ENCODE results near the gene CATSPERB. TPM values are rescaled to one million over a fixed set of nuclear protein-coding genes. Genes with fewer than 3 reads are reported as not detected.
"Not testable (repeated sequence)": the region's sequence is repeated elsewhere in the genome, so short reads cannot be mapped to it uniquely, and the experiment has no call there.

Gene CATSPERB
- total RNA-seq, 2 experiments from 2014 or later: 5.3 to 7.1 TPM

GRCh38 chr14:91693346-91693745 is 38.5 kb downstream of the CATSPERB start:
- ATAC-seq (ENCODE audit: poor library complexity) (no peak), DNase-seq (peak in 2 of 14 experiments; percentile 3 to 9)
- H3K27me3 ChIP-seq (ENCODE audit: control insufficient read depth in 1 of 2, insufficient read depth in 2 of 2, low read length in 2 of 2): no peaks in the 10 kb centered on the region
- no peaks in the 10 kb centered on the region for H3K27me3 Mint-ChIP-seq
- H3K4me3 ChIP-seq (ENCODE audit: low read length): no peak overlapping the region
- peaks cover 2% of the 10 kb centered on the region for H3K9me3 Mint-ChIP-seq
- CTCF ChIA-PET: no interaction called here
- H3K36me3 ChIP-seq (ENCODE audit: insufficient read depth, low read length): no peaks in the 10 kb centered on the region
- H3K4me1 Mint-ChIP-seq (ENCODE audit: low read depth): no peaks in the 10 kb centered on the region
- intact Hi-C loops (cut with DNase I, micrococcal nuclease): no loop called here
- POLR2A ChIA-PET: no interaction called here
- H3K4me1 ChIP-seq (ENCODE audit: insufficient read depth, low read length): no peaks in the 10 kb centered on the region
- no peak overlapping the region for H3K27ac Mint-ChIP-seq
- no peak overlapping the region for H3K4me3 Mint-ChIP-seq
- H3K9me3 ChIP-seq (ENCODE audit: control insufficient read depth in 1 of 2, insufficient read depth in 1 of 2, low read length in 2 of 2): peaks cover 3 to 8% of the 10 kb centered on the region in 2 experiments
- no peak for TF ChIP-seq CTCF (IDR thresholded peaks at IDR 0.05)
- H3K27ac ChIP-seq (ENCODE audit: low read depth in 1 of 2, low read length in 2 of 2): no peak overlapping the region
- peaks cover 8% of the 10 kb centered on the region for H3K36me3 Mint-ChIP-seq (ENCODE audit: low read depth)

GRCh38 chr14:91692075-91692474 is 39.8 kb downstream of the CATSPERB start:
- H3K4me3 ChIP-seq (ENCODE audit: low read length): no peak overlapping the region
- no peak overlapping the region for H3K27ac Mint-ChIP-seq
- CTCF ChIA-PET: interaction anchor here (0.6 kb wide), 1 partner anchor 15 kb away, joined by 3 read pairs; no protein-coding TSS in a partner anchor

GRCh38 chr14:91689608-91690007 is 42.3 kb downstream of the CATSPERB start:
- H3K36me3 Mint-ChIP-seq (ENCODE audit: low read depth): peaks cover 8% of the 10 kb centered on the region
- ChIA-PET POLR2A (no interaction called here), CTCF (no interaction called here)
- no peak overlapping the region for H3K27ac ChIP-seq (ENCODE audit: low read depth in 1 of 2, low read length in 2 of 2)
- H3K9me3 Mint-ChIP-seq: peaks cover 2% of the 10 kb centered on the region
- no peak for ATAC-seq (ENCODE audit: poor library complexity)
- no peak for DNase-seq
- no peaks in the 10 kb centered on the region for H3K27me3 ChIP-seq (ENCODE audit: control insufficient read depth in 1 of 2, insufficient read depth in 2 of 2, low read length in 2 of 2)
- intact Hi-C loops (cut with DNase I, micrococcal nuclease): no loop called here
- peaks cover 3 to 8% of the 10 kb centered on the region in 2 experiments for H3K9me3 ChIP-seq (ENCODE audit: control insufficient read depth in 1 of 2, insufficient read depth in 1 of 2, low read length in 2 of 2)
- no peaks in the 10 kb centered on the region for H3K27me3 Mint-ChIP-seq
- TF ChIP-seq CTCF (IDR thresholded peaks at IDR 0.05): no peak
- no peaks in the 10 kb centered on the region for H3K36me3 ChIP-seq (ENCODE audit: insufficient read depth, low read length)
- no peak overlapping the region for H3K4me3 Mint-ChIP-seq
- no peaks in the 10 kb centered on the region for H3K4me1 Mint-ChIP-seq (ENCODE audit: low read depth)
- no peaks in the 10 kb centered on the region for H3K4me1 ChIP-seq (ENCODE audit: insufficient read depth, low read length)
- H3K4me3 ChIP-seq (ENCODE audit: low read length): no peak overlapping the region
- H3K27ac Mint-ChIP-seq: no peak overlapping the region

More at GRCh38 chr14:91692075-91692474, 39.8 kb downstream of the CATSPERB start:
- intact Hi-C loops (cut with DNase I, micrococcal nuclease): no loop called here
- no peak for TF ChIP-seq CTCF (IDR thresholded peaks at IDR 0.05)
- H3K9me3 Mint-ChIP-seq: peaks cover 2% of the 10 kb centered on the region
- H3K36me3 Mint-ChIP-seq (ENCODE audit: low read depth): peaks cover 8% of the 10 kb centered on the region
- Histone ChIP-seq H3K4me1 (ENCODE audit: insufficient read depth, low read length) (no peaks in the 10 kb centered on the region), H3K9me3 (ENCODE audit: control insufficient read depth in 1 of 2, insufficient read depth in 1 of 2, low read length in 2 of 2) (peaks cover 3 to 8% of the 10 kb centered on the region in 2 experiments), H3K27ac (ENCODE audit: low read depth in 1 of 2, low read length in 2 of 2) (no peak overlapping the region), H3K27me3 (ENCODE audit: control insufficient read depth in 1 of 2, insufficient read depth in 2 of 2, low read length in 2 of 2) (no peaks in the 10 kb centered on the region), H3K36me3 (ENCODE audit: insufficient read depth, low read length) (no peaks in the 10 kb centered on the region)
- no peaks in the 10 kb centered on the region for H3K4me1 Mint-ChIP-seq (ENCODE audit: low read depth)
- ATAC-seq (ENCODE audit: poor library complexity): no peak
- POLR2A ChIA-PET: no interaction called here
- H3K4me3 Mint-ChIP-seq: no peak overlapping the region
- no peak for DNase-seq
- no peaks in the 10 kb centered on the region for H3K27me3 Mint-ChIP-seq

GRCh38 chr14:91687436-91687835 is 44.5 kb downstream of the CATSPERB start:
- H3K4me1 Mint-ChIP-seq (ENCODE audit: low read depth); H3K9me3 Mint-ChIP-seq; H3K9me3 ChIP-seq (ENCODE audit: control insufficient read depth in 1 of 2, insufficient read depth in 1 of 2, low read length in 2 of 2); H3K27me3 ChIP-seq (ENCODE audit: control insufficient read depth in 1 of 2, insufficient read depth in 2 of 2, low read length in 2 of 2); ATAC-seq (ENCODE audit: poor library complexity); H3K4me3 Mint-ChIP-seq; H3K27me3 Mint-ChIP-seq; H3K27ac Mint-ChIP-seq; DNase-seq; H3K27ac ChIP-seq (ENCODE audit: low read depth in 1 of 2, low read length in 2 of 2); intact Hi-C loops (cut with DNase I, micrococcal nuclease); H3K4me1 ChIP-seq (ENCODE audit: insufficient read depth, low read length); H3K36me3 Mint-ChIP-seq (ENCODE audit: low read depth); CTCF ChIA-PET; POLR2A ChIA-PET; H3K4me3 ChIP-seq (ENCODE audit: low read length); H3K36me3 ChIP-seq (ENCODE audit: insufficient read depth, low read length): not testable (repeated sequence)
